Bronchial epithelial cell (primary cell): ENCODE results near the gene SNX24. TPM values are rescaled to one million over a fixed set of nuclear protein-coding genes. Genes with fewer than 3 reads are reported as not detected.
"Not testable (repeated sequence)": the region's sequence is repeated elsewhere in the genome, so short reads cannot be mapped to it uniquely, and the experiment has no call there.

ENCODE experiments used
- DNase-seq: peaks from one replicate; pipeline ENCODE4 v3.0.0-alpha.2; 2010; ENCODE audit warnings: low read depth
- FAIRE-seq: peaks from 2 replicates; lab custom pipeline; 2011; peaks lifted over from hg19 to GRCh38; lab: Jason Lieb, UNC
- H3K27me3 ChIP-seq: 2 replicates; pipeline ENCODE4 v1.5.1; 2011; ENCODE audit warnings: low read length; ENCODE audit not compliant: control insufficient read depth, insufficient read depth
- H3K36me3 ChIP-seq: 2 replicates; pipeline ENCODE4 v1.5.1; 2011; ENCODE audit warnings: low read length; ENCODE audit not compliant: control insufficient read depth, insufficient read depth
- H3K4me3 ChIP-seq: 2 replicates; pipeline ENCODE4 v1.5.1; 2011; ENCODE audit warnings: mild to moderate bottlenecking, low read depth, low read length, control low read depth
- total RNA-seq: library from RNA; depleted of rRNA; stranded (reverse); fragments of >200 nt; gene quantifications from 2 replicates; pipeline ENCODE4 v1.2.1, GENCODE V29; 2014
- TF ChIP-seq, protein P1 (sequence below): IDR thresholded peaks from 2 replicates; pipeline ENCODE4 v1.5.1; 2011; ENCODE audit warnings: mild to moderate bottlenecking, moderate library complexity, low read length, control low read depth, inconsistent platforms; ENCODE audit not compliant: insufficient read depth, severe bottlenecking

The SNX24 gene
- total RNA-seq, 1 donor from 2014 or later = 37.1 TPM

DNA sequence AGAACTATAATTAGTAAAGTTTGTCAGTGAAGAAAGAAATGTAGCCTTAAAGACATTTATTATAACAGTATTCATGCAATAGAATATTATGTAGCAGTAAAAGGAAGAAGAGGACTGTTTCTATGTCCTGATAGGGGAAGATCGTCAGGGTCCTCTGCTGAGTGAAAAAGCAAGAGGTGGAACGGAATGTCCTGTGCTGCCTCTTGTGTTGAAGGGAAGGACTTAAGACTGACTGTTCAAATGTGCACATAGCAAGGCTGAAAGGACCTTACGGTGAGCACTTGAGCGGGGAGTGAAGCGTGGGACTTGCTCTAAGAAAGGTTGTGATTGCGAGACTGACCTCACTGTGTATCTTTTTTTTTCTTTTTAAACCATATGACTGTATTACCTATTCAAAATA is 63.2 kb downstream of the SNX24 start:
- FAIRE-seq (no peak), DNase-seq (no peak)
- H3K36me3 ChIP-seq = no peaks in the 10 kb centered on the region
- no peaks in the 10 kb centered on the region for H3K27me3 ChIP-seq
- TF ChIP-seq, protein P1, sequence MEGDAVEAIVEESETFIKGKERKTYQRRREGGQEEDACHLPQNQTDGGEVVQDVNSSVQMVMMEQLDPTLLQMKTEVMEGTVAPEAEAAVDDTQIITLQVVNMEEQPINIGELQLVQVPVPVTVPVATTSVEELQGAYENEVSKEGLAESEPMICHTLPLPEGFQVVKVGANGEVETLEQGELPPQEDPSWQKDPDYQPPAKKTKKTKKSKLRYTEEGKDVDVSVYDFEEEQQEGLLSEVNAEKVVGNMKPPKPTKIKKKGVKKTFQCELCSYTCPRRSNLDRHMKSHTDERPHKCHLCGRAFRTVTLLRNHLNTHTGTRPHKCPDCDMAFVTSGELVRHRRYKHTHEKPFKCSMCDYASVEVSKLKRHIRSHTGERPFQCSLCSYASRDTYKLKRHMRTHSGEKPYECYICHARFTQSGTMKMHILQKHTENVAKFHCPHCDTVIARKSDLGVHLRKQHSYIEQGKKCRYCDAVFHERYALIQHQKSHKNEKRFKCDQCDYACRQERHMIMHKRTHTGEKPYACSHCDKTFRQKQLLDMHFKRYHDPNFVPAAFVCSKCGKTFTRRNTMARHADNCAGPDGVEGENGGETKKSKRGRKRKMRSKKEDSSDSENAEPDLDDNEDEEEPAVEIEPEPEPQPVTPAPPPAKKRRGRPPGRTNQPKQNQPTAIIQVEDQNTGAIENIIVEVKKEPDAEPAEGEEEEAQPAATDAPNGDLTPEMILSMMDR = no peak
- no peak overlapping the region for H3K4me3 ChIP-seq

DNA sequence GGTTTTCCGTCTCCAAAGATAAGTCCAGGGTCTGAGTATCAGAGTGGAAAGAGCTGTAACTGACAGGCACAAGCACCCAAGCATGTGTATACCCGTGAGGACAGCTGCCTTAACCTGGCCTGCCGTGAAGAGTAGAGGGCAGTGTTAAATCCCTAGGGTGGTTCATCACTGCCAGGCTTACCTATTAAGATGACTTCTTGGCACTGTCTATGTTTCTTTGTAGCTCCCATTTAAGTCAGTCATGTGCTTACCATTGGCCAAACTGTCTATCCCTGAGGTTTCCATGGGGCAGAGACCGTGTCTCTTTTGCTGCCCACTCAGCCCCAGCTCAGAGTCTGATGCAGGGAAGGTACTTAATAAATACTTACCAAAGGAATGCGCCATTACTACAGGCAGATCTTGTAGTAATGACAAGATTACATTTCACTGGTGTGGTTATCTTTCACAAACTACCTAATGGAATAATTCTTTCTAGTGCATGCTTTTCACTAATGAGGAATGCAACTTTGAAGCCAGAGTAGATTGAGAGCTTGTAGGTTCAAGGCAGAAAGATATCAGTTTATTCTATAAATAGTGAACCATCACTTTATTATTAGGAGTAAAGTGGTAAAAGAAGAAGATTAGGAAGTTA is 64.2 kb downstream of the SNX24 start:
- FAIRE-seq = no peak
- TF ChIP-seq, protein P1 = no peak

DNA sequence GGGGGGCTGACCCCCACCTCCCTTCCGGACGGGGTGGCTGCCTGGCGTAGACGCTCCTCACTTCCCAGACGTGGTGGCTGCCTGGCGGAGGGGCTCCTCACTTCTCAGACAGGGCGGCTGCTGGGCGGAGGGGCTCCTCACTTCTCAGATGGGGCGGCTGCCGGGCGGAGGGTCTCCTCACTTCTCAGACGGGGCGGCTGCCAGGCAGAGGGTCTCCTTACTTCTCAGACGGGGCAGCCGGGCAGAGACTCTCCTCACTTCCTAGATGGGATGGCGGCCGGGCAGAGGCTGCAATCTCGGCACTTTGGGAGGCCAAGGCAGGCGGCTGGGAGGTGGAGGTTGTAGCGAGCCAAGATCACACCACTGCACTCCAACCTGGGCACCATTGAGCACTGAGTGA is 68.0 kb downstream of the SNX24 start:
- not testable (repeated sequence) for FAIRE-seq, H3K27me3 ChIP-seq, H3K4me3 ChIP-seq, DNase-seq, H3K36me3 ChIP-seq

More for the DNA sequence above, 64.2 kb downstream of the SNX24 start:
- H3K36me3 ChIP-seq = no peaks in the 10 kb centered on the region
- H3K27me3 ChIP-seq = no peaks in the 10 kb centered on the region
- H3K4me3 ChIP-seq = no peak overlapping the region
- no peak for DNase-seq

DNA sequence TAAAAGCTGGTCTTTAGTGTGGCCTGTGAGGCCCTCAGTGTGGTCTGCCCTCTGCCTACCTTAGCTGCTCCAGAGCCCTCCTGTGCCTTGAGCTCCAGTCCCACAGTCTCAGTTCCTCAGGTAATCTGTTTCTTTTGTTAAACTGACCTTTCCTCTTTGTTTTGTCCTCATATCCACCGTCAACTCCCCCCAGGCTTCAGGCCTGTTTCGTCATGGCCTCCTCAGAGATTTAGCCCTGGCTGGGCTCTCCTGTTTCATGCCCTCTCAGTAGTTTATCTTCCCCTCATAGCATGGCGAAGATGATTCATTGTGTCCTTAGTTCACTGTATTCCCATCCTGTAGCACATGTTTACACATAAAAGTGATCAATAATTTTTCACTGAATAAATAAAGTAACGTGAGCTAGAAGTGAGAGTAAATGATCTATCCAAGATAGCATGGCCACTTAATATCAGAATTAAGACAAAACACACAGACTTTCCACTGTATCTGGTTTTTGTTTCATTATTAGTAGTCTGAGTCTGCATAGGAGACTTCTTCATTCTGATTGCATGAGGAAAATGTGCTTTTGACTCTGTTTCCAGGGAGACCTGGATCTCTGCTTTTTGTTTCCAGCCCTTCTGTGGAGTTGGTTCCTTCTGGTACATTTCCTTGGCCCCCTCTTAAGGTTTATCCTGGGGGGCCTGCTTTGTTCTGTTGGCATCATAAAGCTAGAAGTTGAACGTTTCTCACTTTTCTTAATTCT is 70.5 kb downstream of the SNX24 start:
- TF ChIP-seq, protein P1 = no peak
- no peak overlapping the region for H3K4me3 ChIP-seq
- no peaks in the 10 kb centered on the region for H3K27me3 ChIP-seq
- FAIRE-seq (no peak), DNase-seq (no peak)
- H3K36me3 ChIP-seq = no peaks in the 10 kb centered on the region

DNA sequence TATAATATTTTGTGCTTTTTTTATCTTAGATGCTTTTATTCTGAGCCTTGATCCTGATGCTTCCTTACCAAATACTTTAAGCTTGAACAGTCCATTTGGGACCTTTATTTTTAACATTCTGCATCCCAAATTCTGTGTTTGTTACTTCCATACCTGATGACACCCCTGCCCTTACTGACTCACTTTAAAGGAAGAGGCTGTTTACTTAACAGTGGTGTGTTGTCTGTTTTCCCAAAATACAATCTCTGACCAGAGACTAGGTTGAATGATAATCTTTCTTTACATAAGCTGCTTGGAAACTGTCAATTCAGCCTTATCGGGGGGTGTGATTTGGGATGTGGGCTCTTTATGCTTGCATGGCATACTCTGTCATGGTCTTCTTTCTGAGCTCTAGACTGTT is 71.1 kb downstream of the SNX24 start:
- no peak overlapping the region for H3K4me3 ChIP-seq
- TF ChIP-seq, protein P1 = no peak
- H3K36me3 ChIP-seq = no peaks in the 10 kb centered on the region
- no peak for DNase-seq
- no peak for FAIRE-seq
- no peaks in the 10 kb centered on the region for H3K27me3 ChIP-seq

DNA sequence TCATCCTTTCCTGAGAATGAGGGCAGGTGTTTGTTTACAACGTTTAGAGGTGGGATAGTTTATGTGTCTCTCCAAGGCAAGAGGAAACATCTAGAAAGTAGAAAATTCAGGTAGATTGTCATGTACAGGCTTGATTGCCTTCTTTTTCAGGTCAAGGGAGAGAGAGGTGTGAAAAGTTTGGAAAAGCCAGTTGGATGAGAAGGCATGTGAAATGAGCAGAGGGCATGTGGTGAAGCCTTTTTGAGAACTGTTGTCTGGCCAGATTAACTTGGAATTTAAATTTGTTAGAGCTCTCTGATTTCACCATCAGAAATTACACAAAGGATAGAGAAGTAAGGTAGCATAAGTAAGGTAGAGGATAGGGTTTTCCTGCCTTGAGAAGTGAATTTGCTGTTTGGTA is 74.6 kb downstream of the SNX24 start:
- TF ChIP-seq, protein P1 = no peak
- Histone ChIP-seq H3K4me3 (no peak overlapping the region), H3K36me3 (no peaks in the 10 kb centered on the region), H3K27me3 (no peaks in the 10 kb centered on the region)
- FAIRE-seq = no peak
- no peak for DNase-seq
